Measurements from ENCODE around the gene RTP3. TPM values are rescaled to one million over a fixed set of nuclear protein-coding genes. Genes with fewer than 3 reads are reported as not detected.

Gene RTP3
- total and polyA plus RNA-seq, 2 of the 8 experiments (the other 6 are each of a cell fraction or from before 2014, with no cell fraction given) = 0.08 TPM; not detected in 1

GRCh38 chr3:46477756-46478155 lies 20.0 kb upstream of the RTP3 start:
- DNase-seq (ENCODE audit: low read depth in 1 of 2, low spot score in 2 of 2) = no peak
- no peak for FAIRE-seq
- no peak for TF ChIP-seq KDM4A (IDR thresholded peaks at IDR 0.05; ENCODE audit: low read depth, low read length, severe bottlenecking)
- no peak for TF ChIP-seq RFX5 (IDR thresholded peaks at IDR 0.05; ENCODE audit: borderline replicate concordance, low read depth, low read length)
- no peak for TF ChIP-seq CBX8 (IDR thresholded peaks at IDR 0.05; ENCODE audit: borderline replicate concordance, low read depth, low read length)
- no peak for TF ChIP-seq EGR1 (IDR thresholded peaks at IDR 0.05; ENCODE audit: borderline replicate concordance, low read depth, low read length)
- no peak for TF ChIP-seq GTF2F1 (IDR thresholded peaks at IDR 0.05; ENCODE audit: borderline replicate concordance, low read depth, low read length)
- TF ChIP-seq TBP (IDR thresholded peaks at IDR 0.05; ENCODE audit: low read depth, low read length) = no peak
- TF ChIP-seq POLR2A (IDR thresholded peaks at IDR 0.05; ENCODE audit: control extremely low read depth in 1 of 2, low read depth in 2 of 2, low read length in 2 of 2) = no peak
- TF ChIP-seq BCL11A (IDR thresholded peaks at IDR 0.05; ENCODE audit: low read depth in 2 of 2, low read length in 2 of 2) = no peak
- TF ChIP-seq RXRA (IDR thresholded peaks at IDR 0.05; ENCODE audit: insufficient read depth, low read depth, low read length) = no peak
- TF ChIP-seq MAX (IDR thresholded peaks at IDR 0.05) = no peak
- TF ChIP-seq SAP30 (IDR thresholded peaks at IDR 0.05; ENCODE audit: insufficient read depth, insufficient replicate concordance, low read length) = no peak
- no peak for TF ChIP-seq CREB1 (IDR thresholded peaks at IDR 0.05)
- no peak for TF ChIP-seq ZNF274 (IDR thresholded peaks at IDR 0.05; ENCODE audit: borderline replicate concordance, extremely low read depth, low read length)
- no peak for TF ChIP-seq JUND (IDR thresholded peaks at IDR 0.05; ENCODE audit: low read length)

More at GRCh38 chr3:46477756-46478155, 20.0 kb upstream of the RTP3 start:
- Histone ChIP-seq H3K4me2 (ENCODE audit: insufficient read depth in 1 of 2, low read depth in 2 of 2, low read length in 2 of 2) (no peak overlapping the region), H3K9me3 (ENCODE audit: insufficient read depth in 2 of 2, low read depth in 1 of 2, low read length in 1 of 2) (no peaks in the 10 kb centered on the region), H3K4me3 (ENCODE audit: extremely low read depth in 1 of 4, insufficient read depth in 2 of 4, low read depth in 3 of 4, low read length in 4 of 4) (no peak overlapping the region), H4K5ac (ENCODE audit: insufficient read length, low read depth, low read length) (no peak overlapping the region), H3K18ac (ENCODE audit: extremely low read depth, low read length) (no peak overlapping the region), H3K23me2 (ENCODE audit: low read depth, low read length) (peaks cover 2% of the 10 kb centered on the region; the same call in 1 of the 2 replicates), H3K27me3 (replicated peaks in 1 of 4; ENCODE audit: control insufficient read depth in 3 of 4, extremely low read depth in 1 of 4, insufficient read depth in 3 of 4, low read length in 3 of 4) (no peaks in the 10 kb centered on the region; a peak in 1 of 7 replicates), H3K79me1 (ENCODE audit: low read depth, low read length) (no peaks in the 10 kb centered on the region), H3K4me1 (replicated peaks in 1 of 4; ENCODE audit: control insufficient read depth in 3 of 4, insufficient read depth in 4 of 4, low read length in 3 of 4) (no peaks in the 10 kb centered on the region), H4K8ac (ENCODE audit: extremely low read depth, insufficient read depth, low read length) (no peak overlapping the region), H3K79me2 (ENCODE audit: control insufficient read depth in 1 of 2, insufficient read depth in 2 of 2, low read length in 2 of 2) (no peaks in the 10 kb centered on the region), H3K27ac (ENCODE audit: low read depth, low read length) (no peak overlapping the region), H2BK12ac (ENCODE audit: low read depth, low read length) (no peak overlapping the region), H2BK5ac (ENCODE audit: low read depth, low read length) (no peak overlapping the region), H2BK20ac (ENCODE audit: low read length) (no peak overlapping the region), H4K20me1 (replicated peaks in 1 of 2; ENCODE audit: control insufficient read depth in 1 of 2, insufficient read depth in 2 of 2, low read length in 2 of 2) (no peaks in the 10 kb centered on the region), H2AFZ (ENCODE audit: low read length) (no peak overlapping the region), H2BK15ac (ENCODE audit: low read length) (no peak overlapping the region), H3K56ac (replicated peaks; ENCODE audit: insufficient read length, low read depth, low read length) (no peak overlapping the region), H4K91ac (replicated peaks; ENCODE audit: insufficient read length, low read length) (no peak overlapping the region), H3K23ac (ENCODE audit: insufficient read length) (no peak overlapping the region), H2AK5ac (ENCODE audit: low read depth, low read length) (no peak overlapping the region), H3K36me3 (ENCODE audit: control insufficient read depth in 2 of 4, insufficient read depth in 4 of 4, low read length in 3 of 4) (no peaks in the 10 kb centered on the region), H3K4ac (replicated peaks; ENCODE audit: insufficient read length, low read depth, low read length) (no peak overlapping the region), H3K9ac (replicated peaks in 1 of 4; ENCODE audit: extremely low read depth in 1 of 4, low read depth in 3 of 4, low read length in 3 of 4) (no peak overlapping the region), H2BK120ac (replicated peaks; ENCODE audit: low read depth, low read length) (no peak overlapping the region), H3K14ac (ENCODE audit: insufficient read length) (no peak overlapping the region)
- ChIA-PET CTCF (ENCODE audit: partially characterized antibody) (interaction anchor here (0.9 to 1.5 kb wide), 5 partner anchors 11 to 206 kb away, joined by 3 to 7 read pairs (median 3); no protein-coding TSS in a partner anchor), POLR2A (ENCODE audit: partially characterized antibody) (no interaction called here)
- WGBS, 2 experiments (ENCODE audit: extremely low coverage in 1 of 2, insufficient coverage in 1 of 2, insufficient read length in 1 of 2, insufficient replicate concordance in 2 of 2, low coverage in 1 of 2, low lambda C conversion rate in 2 of 2, missing lambda C conversion rate in 1 of 2) = 90% methylated on average over 6 of the region's 6 CpGs; no CpG with 5 or more reads in 1 of the 2 experiments
